GM19372 (cell line): ENCODE data around the gene PCDHB16.
"Not testable (repeated sequence)": the region's sequence is repeated elsewhere in the genome, so short reads cannot be mapped to it uniquely, and the experiment has no call there.

ENCODE experiments used
- ATAC-seq: cut with Tn5 transposase; IDR thresholded peaks from one replicate; pipeline ENCODE4 v1.9.1; 2021; ENCODE audit warnings: mild to moderate bottlenecking, low read depth, moderate library complexity; ENCODE audit not compliant: unreplicated experiment

PCDHB16 gene

DNA sequence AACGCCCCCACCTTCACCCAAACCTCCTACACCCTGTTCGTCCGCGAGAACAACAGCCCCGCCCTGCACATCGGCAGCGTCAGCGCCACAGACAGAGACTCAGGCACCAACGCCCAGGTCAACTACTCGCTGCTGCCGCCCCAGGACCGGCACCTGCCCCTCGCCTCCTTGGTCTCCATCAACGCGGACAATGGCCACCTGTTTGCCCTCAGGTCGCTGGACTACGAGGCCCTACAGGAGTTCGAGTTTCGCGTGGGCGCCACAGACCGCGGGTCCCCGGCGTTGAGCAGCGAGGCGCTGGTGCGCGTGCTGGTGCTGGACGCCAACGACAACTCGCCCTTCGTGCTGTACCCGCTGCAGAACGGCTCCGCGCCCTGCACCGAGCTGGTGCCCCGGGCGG is 42.7 kb downstream of the PCDHB16 start:
- ATAC-seq, result not testable (repeated sequence)

DNA sequence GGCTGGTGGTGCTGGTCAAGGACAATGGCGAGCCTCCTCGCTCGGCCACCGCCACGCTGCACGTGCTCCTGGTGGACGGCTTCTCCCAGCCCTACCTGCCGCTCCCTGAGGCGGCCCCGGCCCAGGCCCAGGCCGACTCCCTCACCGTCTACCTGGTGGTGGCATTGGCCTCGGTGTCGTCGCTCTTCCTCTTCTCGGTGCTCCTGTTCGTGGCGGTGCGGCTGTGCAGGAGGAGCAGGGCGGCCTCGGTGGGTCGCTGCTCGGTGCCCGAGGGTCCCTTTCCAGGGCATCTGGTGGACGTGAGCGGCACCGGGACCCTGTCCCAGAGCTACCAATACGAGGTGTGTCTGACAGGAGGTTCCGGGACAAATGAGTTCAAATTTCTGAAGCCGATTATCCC is 43.2 kb downstream of the PCDHB16 start:
- ATAC-seq, result not testable (repeated sequence)

DNA sequence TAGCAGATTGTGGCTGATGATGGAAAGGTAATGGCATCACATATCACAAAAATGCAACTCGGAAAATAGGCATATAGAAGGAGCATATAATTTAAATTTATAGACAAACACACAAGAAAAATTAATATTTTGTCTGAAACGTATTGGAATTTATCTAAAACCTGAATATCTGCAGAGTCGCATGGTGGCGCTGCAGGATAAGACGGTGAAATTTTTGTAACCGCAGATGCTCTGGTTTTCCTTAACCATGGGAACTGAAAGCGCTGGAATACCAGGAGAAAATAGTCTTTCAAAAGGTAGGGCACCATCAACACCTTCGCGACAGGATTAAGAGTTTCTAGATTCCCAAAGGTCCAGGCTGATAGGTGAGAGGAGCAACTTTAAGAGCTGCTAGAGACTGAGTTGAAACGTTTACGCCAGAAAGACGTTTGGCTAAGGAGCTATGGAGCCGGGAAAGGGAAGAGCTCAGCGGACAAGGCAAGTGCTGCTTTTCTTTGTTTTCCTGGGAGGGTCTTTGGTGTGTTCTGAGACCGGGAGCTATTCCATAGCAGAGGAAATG is 52.0 kb downstream of the PCDHB16 start:
- no peak for ATAC-seq
